Measurements from ENCODE around the gene ZFP92. TPM values are rescaled to one million over a fixed set of nuclear protein-coding genes. Genes with fewer than 3 reads are reported as not detected.

ZFP92 gene
- total RNA-seq, 1 donor from 2014 or later, result 1.6 TPM

- DNase-seq, result no peak
- Mint-ChIP-seq H3K27ac (no peak overlapping the region), H3K4me3 (no peak overlapping the region), H3K36me3 (ENCODE audit: low read depth) (no peaks in the 10 kb centered on the region), H3K4me1 (no peaks in the 10 kb centered on the region), H3K9me3 (peaks cover 2% of the 10 kb centered on the region), H3K27me3 (no peaks in the 10 kb centered on the region)
- intact Hi-C loops (cut with micrococcal nuclease), result no loop called here
- POLR2A ChIA-PET, result no interaction called here
- no peak for ATAC-seq (ENCODE audit: low read depth)
- CTCF ChIA-PET, result no interaction called here
- no peak for TF ChIP-seq CTCF (IDR thresholded peaks at IDR 0.05)
Measured at GRCh38 chrX:153405426-153405825, 5.8 kb upstream of the ZFP92 start.

GRCh38 chrX:153406011-153406410 is 5.3 kb upstream of the ZFP92 start:
- Mint-ChIP-seq H3K4me1 (peaks cover 2% of the 10 kb centered on the region), H3K36me3 (ENCODE audit: low read depth) (no peaks in the 10 kb centered on the region), H3K27me3 (no peaks in the 10 kb centered on the region), H3K27ac (no peak overlapping the region), H3K9me3 (peaks cover 2% of the 10 kb centered on the region), H3K4me3 (no peak overlapping the region)
- ChIA-PET CTCF (no interaction called here), POLR2A (no interaction called here)
- ATAC-seq (ENCODE audit: low read depth) (no peak), DNase-seq (no peak)
- no peak for TF ChIP-seq CTCF (IDR thresholded peaks at IDR 0.05)
- intact Hi-C loops (cut with micrococcal nuclease), result no loop called here

- H3K4me3 Mint-ChIP-seq, result no peak overlapping the region
Measured at GRCh38 chrX:153406903-153407302, 4.4 kb upstream of the ZFP92 start.

GRCh38 chrX:153407736-153408135 is 3.5 kb upstream of the ZFP92 start:
- POLR2A ChIA-PET, result no interaction called here
- CTCF ChIA-PET, result no interaction called here
- Mint-ChIP-seq H3K4me3 (no peak overlapping the region), H3K36me3 (ENCODE audit: low read depth) (no peaks in the 10 kb centered on the region), H3K4me1 (peaks cover 10% of the 10 kb centered on the region), H3K27ac (no peak overlapping the region), H3K27me3 (no peaks in the 10 kb centered on the region), H3K9me3 (no peaks in the 10 kb centered on the region)
- DNase-seq (no peak), ATAC-seq (ENCODE audit: low read depth) (no peak)
- intact Hi-C loops (cut with micrococcal nuclease), result no loop called here
- no peak for TF ChIP-seq CTCF (IDR thresholded peaks at IDR 0.05)

More at GRCh38 chrX:153406903-153407302, 4.4 kb upstream of the ZFP92 start:
- ATAC-seq (ENCODE audit: low read depth) (no peak), DNase-seq (no peak)
- H3K36me3 Mint-ChIP-seq (ENCODE audit: low read depth), result no peaks in the 10 kb centered on the region
- POLR2A ChIA-PET, result no interaction called here
- TF ChIP-seq CTCF (IDR thresholded peaks at IDR 0.05), result no peak
- intact Hi-C loops (cut with micrococcal nuclease), result no loop called here
- no peak overlapping the region for H3K27ac Mint-ChIP-seq
- peaks cover 4% of the 10 kb centered on the region for H3K4me1 Mint-ChIP-seq
- CTCF ChIA-PET, result no interaction called here
- H3K9me3 Mint-ChIP-seq, result no peaks in the 10 kb centered on the region
- H3K27me3 Mint-ChIP-seq, result no peaks in the 10 kb centered on the region

- ChIA-PET CTCF (no interaction called here), POLR2A (no interaction called here)
- Mint-ChIP-seq H3K36me3 (ENCODE audit: low read depth) (no peaks in the 10 kb centered on the region), H3K4me1 (peaks cover 10% of the 10 kb centered on the region), H3K9me3 (no peaks in the 10 kb centered on the region), H3K27ac (no peak overlapping the region), H3K27me3 (no peaks in the 10 kb centered on the region), H3K4me3 (no peak overlapping the region)
- ATAC-seq (ENCODE audit: low read depth) (no peak), DNase-seq (no peak)
- intact Hi-C loops (cut with micrococcal nuclease), result no loop called here
- TF ChIP-seq CTCF (IDR thresholded peaks at IDR 0.05), result no peak
Measured at GRCh38 chrX:153408221-153408721, 3.0 kb upstream of the ZFP92 start.

Measured in activated B cell treated with CpG ODN at 0.5 μM for 24 hours (primary cell).